GM21360 (cell line): ENCODE data around the gene OSBPL10.
"Not testable (repeated sequence)": the region's sequence is repeated elsewhere in the genome, so short reads cannot be mapped to it uniquely, and the experiment has no call there.

Experiments
- ATAC-seq: cut with Tn5 transposase; IDR thresholded peaks from one replicate; pipeline ENCODE4 v1.9.1; 2021; ENCODE audit warnings: mild to moderate bottlenecking, moderate library complexity; ENCODE audit not compliant: unreplicated experiment

The OSBPL10 gene

DNA sequence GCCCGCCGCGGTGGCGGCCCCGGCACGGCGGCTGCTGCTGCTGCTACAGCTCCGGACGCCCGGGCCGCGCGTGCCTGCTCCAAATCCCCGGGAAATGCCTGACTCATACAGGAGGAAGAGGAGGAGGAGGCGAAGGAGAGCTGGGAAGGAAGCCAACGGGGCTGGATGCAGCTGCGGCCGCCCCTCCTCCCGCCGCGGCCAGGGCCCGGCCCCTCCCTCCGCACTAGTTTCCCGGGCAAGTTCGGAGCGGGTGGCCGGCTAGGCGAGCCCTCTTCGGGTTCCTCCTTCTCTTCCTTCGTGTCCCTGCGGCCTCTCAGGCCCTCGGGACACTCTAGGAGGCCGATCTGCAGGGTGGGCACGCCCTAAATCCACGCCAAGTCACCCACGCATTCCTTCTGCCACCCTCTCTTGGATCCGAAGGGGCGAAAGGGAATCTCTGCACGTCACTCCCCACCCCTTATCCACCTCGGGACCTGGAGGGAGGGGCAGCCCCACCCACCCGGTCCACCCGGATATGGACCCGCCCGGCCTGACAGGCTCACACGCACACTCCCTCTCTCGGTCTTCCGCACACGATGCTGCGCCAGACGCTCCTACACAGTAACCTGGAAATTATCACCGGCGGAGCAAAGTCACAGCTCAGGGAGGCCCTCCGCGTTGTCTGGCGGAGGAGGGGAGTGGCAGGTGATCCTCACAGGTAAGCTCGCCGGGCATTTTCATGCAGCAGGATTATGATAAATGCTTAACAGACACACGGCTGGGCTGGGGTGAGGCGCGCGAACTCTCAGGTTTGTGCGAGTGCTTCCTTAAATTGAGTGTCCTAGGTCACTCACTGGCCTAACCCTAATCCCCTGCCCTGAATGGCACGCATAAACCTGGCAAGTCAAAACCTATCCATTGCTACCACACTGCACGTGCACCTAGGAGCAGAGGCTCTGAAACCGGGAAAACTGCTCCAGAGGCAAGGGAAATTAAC is at the start of gene OSBPL10, which contains the start of gene ZNF860:
Gene OSBPL10 (minus strand): TSS at position 57 of the 976 bp plus-strand sequence. CDS start 83 bp downstream, outside the sequence.
Gene ZNF860 (plus strand): TSS at position 545 of the 976 bp plus-strand sequence. CDS start 7,330 bp downstream, outside the sequence.
- no peak for ATAC-seq

GRCh38 chr3:32026593-32026992 is 45.5 kb upstream of the OSBPL10 start:
- ATAC-seq = no peak

GRCh38 chr3:32022947-32023346 is 41.9 kb upstream of the OSBPL10 start:
- ATAC-seq = no peak

- ATAC-seq = no peak
Measured at GRCh38 chr3:32021748-32022147, 40.7 kb upstream of the OSBPL10 start.

- ATAC-seq = no peak
Measured at GRCh38 chr3:32021155-32021554, 40.1 kb upstream of the OSBPL10 start.

GRCh38 chr3:32018757-32019564 is 37.9 kb upstream of the OSBPL10 start:
- ATAC-seq = no peak

- no peak for ATAC-seq
Measured at GRCh38 chr3:32017286-32017685, 36.2 kb upstream of the OSBPL10 start.

GRCh38 chr3:32015638-32016037 is 34.6 kb upstream of the OSBPL10 start:
- ATAC-seq = not testable (repeated sequence)

DNA sequence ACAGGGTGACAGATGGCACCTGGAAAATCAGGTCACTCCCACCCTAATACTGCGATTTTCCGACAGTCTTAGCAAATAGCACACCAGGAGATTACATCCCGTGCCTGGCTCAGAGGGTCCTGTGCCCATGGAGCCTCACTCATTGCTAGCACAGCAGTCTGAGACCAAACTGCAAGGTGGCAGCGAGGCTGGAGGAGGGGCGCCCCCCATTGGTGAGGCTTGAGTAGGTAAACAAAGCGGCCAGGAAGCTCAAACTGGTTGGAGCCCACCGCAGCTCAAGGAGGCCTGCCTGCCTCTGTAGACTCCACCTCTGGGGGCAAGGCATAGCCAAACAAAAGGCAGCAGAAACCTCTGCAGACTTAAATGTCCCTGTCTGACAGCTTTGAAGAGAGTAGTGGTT is 29.6 kb upstream of the OSBPL10 start:
- not testable (repeated sequence) for ATAC-seq

DNA sequence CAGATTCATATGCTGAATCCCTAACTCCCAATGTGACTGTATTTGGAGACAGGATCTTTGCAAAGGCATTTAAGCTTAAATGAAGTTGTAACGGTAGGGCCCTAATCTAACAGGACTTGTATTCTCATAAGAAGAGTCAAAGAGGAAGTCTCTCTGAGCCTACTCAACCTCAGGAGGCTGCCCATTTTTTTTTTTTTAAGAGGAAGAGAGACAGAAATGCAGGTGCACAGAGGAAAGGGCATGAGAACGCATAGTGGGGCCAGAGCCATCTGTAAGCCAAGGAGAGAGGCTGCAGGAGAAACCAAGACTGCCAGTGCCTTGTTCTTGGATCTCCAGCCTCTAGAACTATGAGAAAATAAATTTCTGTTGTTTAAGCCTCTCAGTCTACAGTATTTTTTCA is 28.9 kb upstream of the OSBPL10 start:
- ATAC-seq = no peak

DNA sequence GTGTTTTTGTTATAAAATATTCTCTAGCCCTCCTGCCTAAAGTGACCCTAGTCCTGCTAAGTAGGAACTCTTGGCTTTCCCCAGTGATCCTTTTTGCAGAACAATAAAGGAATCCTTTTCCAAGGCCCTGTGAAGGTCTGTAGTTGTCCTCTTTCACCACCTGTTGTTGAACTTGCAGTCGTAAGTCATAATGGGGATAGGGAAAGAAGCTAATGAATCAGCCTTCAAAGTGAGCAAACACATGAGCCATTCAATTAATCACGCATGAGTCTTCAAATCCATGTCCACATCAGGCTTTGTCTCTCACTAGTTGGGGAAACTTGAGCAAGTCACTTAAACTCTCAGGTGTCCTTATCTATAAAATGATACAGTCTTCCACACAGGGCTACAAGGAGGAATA is 28.0 kb upstream of the OSBPL10 start:
- no peak for ATAC-seq

DNA sequence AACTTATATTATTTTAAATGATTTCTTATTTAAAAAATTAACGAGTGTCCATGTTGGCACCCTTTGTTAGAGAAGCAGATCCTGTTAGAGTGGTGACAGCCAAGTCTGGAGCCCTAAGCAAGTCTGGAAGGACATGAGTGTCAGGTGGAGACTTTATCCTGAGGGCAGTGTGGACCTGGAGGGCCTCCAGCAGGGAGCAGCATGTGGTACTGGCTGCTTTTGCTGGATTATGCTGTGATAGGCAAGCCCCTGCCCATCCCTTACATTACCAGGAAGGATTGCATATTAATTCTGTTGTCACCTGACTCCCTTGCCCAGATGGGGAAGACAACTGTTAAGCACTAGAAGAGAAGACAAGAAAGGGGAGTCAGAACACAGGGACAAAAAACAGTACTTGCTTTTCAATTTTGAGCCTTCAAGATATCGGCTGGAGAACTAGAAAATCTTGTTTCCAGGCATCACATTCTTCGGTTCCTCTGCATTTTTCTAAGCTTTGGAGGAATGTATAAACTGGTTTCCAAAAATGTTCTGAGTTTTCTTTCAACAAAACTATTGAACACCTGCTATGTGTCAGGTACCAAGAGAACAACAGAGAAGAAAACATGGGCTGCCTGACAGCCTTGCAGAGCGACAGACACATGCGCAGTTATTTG is 23.2 kb upstream of the OSBPL10 start:
- no peak for ATAC-seq

DNA sequence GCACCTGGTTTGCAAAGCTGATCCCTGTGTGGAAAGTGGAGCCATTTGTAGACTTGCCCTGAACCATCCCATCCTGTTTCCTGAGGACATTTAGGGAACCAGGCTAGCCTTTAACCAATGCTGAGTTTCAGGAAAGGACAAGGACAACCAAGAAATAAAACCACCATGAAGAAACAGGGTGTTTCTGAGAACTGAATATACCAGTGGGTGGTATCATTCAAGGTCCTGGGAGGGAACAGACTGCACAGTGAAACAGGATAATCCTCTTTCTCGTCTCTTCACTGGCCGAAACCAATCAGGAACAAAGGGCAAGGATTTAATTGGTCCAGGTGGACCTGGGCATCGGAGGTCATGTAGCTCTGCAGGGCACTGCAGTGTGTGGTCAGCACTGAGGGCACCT is 22.3 kb upstream of the OSBPL10 start:
- ATAC-seq = no peak

- no peak for ATAC-seq
Measured at GRCh38 chr3:32002561-32003368, 21.7 kb upstream of the OSBPL10 start.

GRCh38 chr3:32000877-32001276 is 19.8 kb upstream of the OSBPL10 start:
- ATAC-seq = no peak

- peak; percentile 81 for ATAC-seq
Measured at GRCh38 chr3:31999907-32000439, 18.9 kb upstream of the OSBPL10 start.

GRCh38 chr3:31997500-31997899 is 16.4 kb upstream of the OSBPL10 start:
- ATAC-seq = no peak

GRCh38 chr3:31996195-31996594 is 15.1 kb upstream of the OSBPL10 start:
- no peak for ATAC-seq

DNA sequence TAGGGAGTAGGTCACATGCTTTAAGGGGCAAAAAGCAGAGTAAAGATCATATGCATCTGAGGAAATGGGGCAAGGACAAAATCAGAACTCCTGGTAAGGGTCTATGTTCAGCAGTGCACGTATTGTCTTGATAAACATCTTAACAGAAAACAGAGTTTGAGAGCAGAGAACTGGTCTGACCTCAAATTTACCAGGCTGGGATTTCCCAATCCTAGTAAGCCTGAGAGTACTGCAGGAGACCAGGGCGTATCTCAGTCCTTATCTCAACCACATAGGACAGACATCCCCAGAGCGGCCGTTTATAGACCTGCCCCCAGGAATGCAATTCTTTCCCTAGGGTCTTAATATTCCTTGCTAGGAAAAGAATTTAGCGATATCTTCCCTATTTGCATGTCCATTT is 14.0 kb upstream of the OSBPL10 start:
- ATAC-seq = not testable (repeated sequence)

DNA sequence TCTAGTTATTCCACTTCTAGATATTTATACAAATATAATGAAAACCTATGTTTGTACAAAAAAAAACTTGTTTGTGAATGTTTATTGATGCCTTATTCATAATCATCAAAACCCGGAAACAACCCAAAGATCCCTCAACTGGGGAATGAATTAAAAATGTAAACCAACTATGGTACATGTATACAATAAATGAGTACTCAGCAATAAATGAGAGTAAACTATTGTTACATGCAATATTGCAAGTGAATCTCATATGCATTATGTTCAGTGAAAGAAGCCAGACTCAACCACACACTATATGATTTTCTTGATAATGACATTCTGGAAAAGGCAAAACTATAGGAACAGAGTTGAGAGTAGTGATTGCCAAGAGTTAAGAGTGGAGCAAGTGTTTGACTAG is 12.8 kb upstream of the OSBPL10 start:
- no peak for ATAC-seq
